Camera-type eye (tissue), 1 donor: ENCODE data around the gene PDIK1L. TPM values are rescaled to one million over a fixed set of nuclear protein-coding genes. Genes with fewer than 3 reads are reported as not detected.

Source experiments
- total RNA-seq: library from RNA; depleted of rRNA; stranded (reverse); fragments of >200 nt; gene quantifications from one replicate; pipeline ENCODE4 v1.2.3, GENCODE V29; 2014

PDIK1L gene
- total RNA-seq = 32.9 TPM

GRCh38 chr1:26111530-26112406 is at the start of gene PDIK1L:
Gene PDIK1L, plus strand, starts transcription at chr1:26111824. Its CDS starts 2,485 bp downstream, at chr1:26114309.

GRCh38 chr1:26067432-26067911 is 44.2 kb upstream of the PDIK1L start, which contains the start of gene TRIM63:
Gene TRIM63, minus strand, starts transcription at chr1:26067630. Its CDS starts 136 bp downstream, at chr1:26067494.

DNA sequence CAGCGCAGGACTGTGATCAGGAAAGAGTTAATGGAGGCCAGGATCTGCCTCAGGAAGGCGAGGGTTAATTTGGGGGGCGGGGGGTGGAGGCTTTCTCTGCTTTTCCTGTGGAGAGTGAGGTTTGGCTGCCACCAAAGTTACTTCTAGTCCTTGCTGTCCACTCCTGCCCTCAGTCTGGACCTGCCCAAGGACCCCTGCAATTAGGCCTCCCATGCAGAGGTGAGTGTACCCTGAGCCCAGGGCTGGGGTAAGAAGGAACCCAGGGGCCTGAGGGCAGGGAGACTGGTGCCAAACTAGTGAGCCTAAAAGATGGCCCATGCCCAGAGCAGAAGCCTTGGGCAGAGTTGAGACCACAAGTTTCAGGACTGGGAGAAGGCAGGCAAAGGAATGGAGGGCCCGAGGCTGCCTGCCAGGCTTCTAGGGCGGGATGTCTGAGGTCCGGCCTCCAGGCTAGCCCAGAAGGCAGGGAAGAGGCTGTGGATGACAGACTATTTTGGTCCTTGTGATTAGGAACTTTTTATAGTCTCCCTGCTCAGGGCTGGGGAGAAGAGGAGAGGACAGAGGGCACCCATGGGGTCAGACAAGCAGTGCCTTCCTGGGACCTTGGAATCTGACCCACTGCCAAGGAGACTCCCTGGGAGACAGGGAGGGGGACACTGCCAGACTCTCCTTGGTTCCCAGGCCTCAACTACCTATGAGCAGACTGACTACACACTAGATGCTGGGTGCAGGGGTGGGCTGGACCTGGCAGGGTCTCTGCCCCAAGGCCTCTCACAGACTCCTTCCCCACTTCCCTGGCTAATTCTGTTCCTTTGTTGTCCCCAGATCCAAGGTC is 47.5 kb downstream of the PDIK1L start, which contains the start of gene FAM110D:
Gene FAM110D (plus strand): TSS at position 172 of the 835 bp plus-strand sequence. CDS start 2,213 bp downstream, outside the sequence.

DNA sequence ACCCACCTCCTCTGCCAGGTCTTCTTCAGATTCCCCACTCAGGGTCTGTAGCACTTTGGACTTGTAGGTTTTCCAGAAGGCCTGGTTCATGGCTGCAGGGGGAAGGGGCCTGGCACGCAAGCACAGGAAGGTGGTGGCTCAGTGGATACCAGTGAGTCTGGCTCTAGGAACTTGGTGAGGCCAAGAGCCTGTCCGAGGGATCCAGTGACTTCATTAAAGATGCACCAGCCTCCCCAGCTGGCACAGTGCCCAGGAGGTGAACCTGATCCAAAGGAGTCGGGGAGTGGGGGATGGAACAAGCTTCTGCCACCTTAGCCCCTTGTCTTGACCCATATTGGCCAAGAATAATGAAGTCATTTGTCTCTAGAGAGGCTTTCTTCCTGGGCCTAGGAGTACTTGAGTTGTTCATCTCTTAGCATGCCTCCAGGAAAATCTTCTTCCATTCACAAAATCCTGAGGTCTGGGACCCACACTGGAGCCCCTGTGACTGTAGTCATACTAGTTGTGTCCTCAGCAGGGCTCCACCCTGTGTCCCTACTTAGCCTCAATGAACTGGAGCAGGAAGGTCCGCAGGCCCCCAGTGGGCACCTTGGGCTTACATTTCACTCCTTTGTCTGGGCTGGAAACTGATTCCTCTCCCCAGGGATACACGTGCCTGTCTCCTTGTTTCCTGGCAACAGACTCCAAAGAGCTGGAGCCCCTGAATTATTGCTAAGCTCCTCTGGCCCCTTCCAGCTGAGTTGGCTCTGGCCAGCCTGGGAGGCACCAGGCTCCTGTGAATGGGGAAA is 57.0 kb downstream of the PDIK1L start, which contains the start of gene C1orf232:
Gene C1orf232 (minus strand): TSS at position 554 of the 788 bp plus-strand sequence. CDS start 464 bp downstream, at position 90.

GRCh38 chr1:26169669-26170471 is 58.2 kb downstream of the PDIK1L start, which contains the start of gene ZNF593:
Gene ZNF593, plus strand, starts transcription at chr1:26169908. Its CDS starts 76 bp downstream, at chr1:26169984.

GRCh38 chr1:26171084-26172072 is 59.8 kb downstream of the PDIK1L start, which contains the start of gene ZNF593OS:
Gene ZNF593OS, minus strand, starts transcription at chr1:26171832. Its CDS starts 171 bp downstream, at chr1:26171661.

Other genes starting within 250 kb of the PDIK1L start
- gene PAQR7, start 236.1 kb upstream of the PDIK1L start, total RNA-seq = 5.6 TPM
- gene STMN1, start 205.4 kb upstream of the PDIK1L start, total RNA-seq = 286 TPM
- 20.2 TPM for gene PAFAH2, start 113.8 kb upstream of the PDIK1L start, total RNA-seq
- 1.6 TPM for gene EXTL1, start 90.0 kb upstream of the PDIK1L start, total RNA-seq
- not detected for gene SLC30A2, start 65.7 kb upstream of the PDIK1L start, total RNA-seq
- 6.3 TPM for gene TRIM63, start 44.2 kb upstream of the PDIK1L start, total RNA-seq
- 0.60 TPM for gene FAM110D, start 47.3 kb downstream of the PDIK1L start, total RNA-seq
- not detected for gene C1orf232, start 57.1 kb downstream of the PDIK1L start, total RNA-seq
- gene ZNF593, start 58.1 kb downstream of the PDIK1L start, total RNA-seq = 11.1 TPM
- gene ZNF593OS, start 60.0 kb downstream of the PDIK1L start, total RNA-seq = 41.3 TPM
- gene CNKSR1, start 65.7 kb downstream of the PDIK1L start, total RNA-seq = 8.4 TPM
- not detected for gene CATSPER4, start 78.8 kb downstream of the PDIK1L start, total RNA-seq
- 27.4 TPM for gene CEP85, start 122.4 kb downstream of the PDIK1L start, total RNA-seq
- 9.1 TPM for gene SH3BGRL3, start 168.3 kb downstream of the PDIK1L start, total RNA-seq
- gene UBXN11, start 194.8 kb downstream of the PDIK1L start, total RNA-seq = 25.1 TPM
- not detected for gene CD52, start 206.1 kb downstream of the PDIK1L start, total RNA-seq
- gene CRYBG2, start 242.3 kb downstream of the PDIK1L start, total RNA-seq = 1.9 TPM